Brain pericyte (primary cell): Measurements from ENCODE around the gene ASTN2.

Experiments
- DNase-seq: peaks from one replicate; pipeline ENCODE4 v3.0.0-alpha.2; 2012; ENCODE audit warnings: low read depth, low spot score

The ASTN2 gene

DNA sequence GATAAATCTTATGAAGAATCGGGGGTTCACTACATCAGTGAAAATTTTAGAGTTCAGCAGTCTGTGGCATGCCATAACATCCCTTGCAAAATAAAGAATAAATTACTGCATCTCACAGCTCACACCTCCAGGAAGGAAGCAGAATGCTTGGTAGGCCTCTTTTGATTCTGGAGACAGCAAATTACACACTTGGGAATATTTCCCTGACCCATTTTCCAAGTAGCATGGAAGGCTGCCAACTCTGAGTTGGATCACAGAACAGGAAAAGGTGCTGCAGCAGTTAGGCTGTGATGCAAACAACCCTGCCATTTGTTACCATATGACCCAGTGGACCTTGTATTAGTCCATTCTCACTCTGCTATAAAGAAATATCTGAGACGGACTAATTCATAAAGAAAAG, 293.5 kb downstream of the ASTN2 start:
- no peak for DNase-seq

DNA sequence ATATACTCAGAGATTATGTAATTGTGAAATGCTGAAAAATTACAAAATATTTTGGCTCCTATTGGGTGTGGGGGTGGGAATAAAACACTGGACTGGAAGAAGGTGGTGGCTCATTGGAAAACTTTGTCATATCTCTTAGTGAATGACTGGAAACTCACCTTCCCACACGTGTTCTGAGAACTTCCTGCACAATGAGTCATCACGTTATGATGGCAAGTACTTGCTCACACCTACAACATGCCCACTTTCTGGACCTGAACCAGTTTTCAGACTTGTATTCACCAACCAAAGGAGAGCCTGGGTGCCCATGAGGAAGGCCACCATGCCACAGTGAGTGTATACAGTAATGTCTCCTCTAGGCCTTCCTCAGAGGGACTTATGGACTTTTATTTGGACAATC, 294.8 kb downstream of the ASTN2 start:
- no peak for DNase-seq

DNA sequence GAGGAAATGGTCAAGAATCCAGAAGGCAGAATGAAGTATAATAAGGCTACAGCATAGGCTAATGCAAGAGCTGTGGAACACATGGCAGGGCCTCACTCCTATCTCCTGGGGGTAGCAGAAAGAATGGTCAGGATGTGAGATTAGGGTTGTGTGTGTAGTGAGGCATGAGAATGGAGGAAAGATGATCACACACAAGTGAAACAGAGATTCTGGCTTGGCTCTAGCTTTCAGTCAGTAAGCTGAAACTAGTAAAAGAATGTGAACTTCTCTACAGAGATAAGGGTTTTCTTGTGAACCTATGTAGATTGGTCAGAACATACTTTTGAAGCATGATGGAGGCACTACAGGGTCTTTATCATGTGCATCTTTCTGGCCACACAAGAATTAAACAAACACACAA, 298.8 kb downstream of the ASTN2 start:
- DNase-seq, result no peak

DNA sequence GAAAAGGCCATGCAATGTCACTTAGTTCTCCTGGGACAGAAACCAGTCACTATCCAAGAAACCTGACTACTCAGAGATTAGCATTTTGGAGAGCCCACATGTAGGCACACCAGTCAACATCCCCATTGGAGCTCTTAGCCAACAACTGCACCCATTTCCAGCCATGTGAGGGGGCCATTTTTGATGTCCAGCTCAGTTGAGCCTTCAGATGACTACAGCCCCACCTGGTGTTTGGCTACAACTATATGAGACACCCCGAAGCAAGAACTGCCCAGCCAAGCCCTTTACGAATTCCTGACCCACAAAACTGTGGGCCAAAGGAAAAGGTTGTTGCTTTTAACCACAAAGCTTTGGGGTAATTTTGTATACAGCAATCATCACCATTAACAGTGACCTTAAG, 300.1 kb downstream of the ASTN2 start:
- no peak for DNase-seq

DNA sequence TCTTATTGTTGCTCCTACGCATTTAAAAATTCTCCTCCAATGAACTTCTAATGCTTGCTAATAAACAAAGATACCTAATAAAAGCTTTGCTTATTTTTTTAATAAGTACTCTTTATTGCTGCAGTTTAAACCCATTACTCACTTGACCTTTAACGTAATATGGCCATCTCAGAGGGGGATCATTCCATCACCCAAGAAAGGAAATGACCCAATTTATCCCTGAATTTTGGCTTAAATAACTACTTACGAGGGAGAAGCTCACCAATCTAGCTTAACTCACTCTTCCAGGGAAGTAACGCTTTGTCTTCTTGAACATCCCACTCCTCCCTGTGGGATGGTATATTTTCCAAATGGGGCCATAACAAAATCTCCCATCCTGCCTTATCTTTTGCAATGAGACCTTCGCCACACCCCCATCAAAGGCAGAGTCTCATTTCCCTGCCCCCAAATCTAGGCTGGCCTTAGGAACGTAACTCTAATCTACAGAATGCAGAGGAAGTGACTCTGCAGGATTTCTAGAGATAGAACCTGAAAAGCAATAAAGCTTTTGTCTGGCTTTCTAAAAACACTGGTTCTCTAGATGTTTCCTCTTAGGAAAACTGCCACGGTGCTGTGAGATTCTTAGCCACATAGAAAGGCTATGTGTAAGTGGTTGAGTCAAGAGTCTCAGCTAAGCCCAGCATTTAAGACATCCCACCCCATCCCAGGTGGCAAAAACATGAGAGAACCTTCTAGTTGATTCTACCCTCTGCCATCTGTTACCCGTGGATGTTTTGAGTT, 310.0 kb downstream of the ASTN2 start:
- DNase-seq, result no peak

DNA sequence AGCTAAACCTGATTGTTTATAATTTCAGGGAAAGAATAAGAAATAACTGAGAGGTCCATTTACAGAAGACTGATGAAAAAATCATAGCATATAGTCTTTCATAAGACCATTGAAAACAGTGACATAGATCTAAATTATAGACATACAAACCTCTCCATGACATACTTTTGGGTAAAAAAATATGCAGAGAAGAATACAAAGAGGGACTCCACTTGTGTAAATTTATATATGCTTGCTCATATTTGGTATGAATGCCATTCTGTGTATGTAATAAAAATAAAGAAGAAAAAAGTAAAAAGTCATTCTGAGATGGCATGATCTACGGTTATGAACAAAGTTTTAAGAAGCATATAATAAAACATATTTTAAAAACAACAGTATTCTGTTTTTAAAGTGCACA, 310.7 kb downstream of the ASTN2 start:
- no peak for DNase-seq

DNA sequence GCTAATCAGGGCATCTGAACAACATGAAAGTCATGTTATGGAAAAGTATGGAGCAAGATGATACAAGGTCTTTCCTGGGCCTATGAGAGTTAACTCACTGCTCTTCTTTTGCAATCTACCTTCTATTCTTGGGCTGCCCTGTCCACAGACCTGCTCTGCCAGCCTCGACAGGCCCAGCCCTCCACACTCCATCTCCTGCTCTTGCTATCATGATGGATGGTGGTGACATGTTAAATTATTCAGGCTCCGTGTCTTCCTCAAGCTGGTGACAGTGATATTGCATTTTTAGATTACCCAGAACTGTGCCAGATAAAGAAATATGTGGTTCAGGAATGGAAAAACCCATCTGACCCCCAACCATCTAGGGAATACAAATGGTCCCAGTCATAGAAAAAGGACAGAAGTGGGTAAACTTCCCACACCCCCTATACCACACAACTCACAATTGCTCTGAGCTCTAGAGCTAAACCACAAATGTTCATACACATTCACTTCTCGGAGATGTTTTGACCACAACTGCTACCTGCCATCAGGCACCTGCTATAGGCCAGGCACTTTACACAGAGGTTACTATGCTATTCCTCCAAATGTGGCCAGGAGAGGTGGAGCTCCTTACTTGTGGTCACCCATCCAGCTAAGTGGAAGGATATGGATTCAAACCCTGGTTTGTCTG, 311.3 kb downstream of the ASTN2 start:
- no peak for DNase-seq

DNA sequence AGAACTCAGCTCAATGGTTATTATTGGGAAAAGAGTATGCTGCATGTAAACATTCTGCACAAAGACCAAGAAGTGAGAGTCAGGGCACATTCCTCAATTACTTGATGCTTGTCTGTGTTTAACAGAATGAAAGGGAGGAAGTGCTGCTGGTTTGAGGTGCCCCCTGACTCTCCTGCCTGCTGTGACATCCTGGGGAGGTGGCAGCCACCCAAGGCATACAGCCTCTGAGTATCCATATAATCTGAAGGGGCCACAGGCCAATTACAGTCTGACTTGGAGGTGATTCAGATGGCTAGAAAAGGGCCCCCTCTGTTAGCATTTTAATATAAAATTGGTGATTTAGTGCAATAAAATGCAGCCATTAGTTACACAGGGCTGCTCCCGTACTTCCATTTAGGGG, 313.8 kb downstream of the ASTN2 start:
- no peak for DNase-seq

DNA sequence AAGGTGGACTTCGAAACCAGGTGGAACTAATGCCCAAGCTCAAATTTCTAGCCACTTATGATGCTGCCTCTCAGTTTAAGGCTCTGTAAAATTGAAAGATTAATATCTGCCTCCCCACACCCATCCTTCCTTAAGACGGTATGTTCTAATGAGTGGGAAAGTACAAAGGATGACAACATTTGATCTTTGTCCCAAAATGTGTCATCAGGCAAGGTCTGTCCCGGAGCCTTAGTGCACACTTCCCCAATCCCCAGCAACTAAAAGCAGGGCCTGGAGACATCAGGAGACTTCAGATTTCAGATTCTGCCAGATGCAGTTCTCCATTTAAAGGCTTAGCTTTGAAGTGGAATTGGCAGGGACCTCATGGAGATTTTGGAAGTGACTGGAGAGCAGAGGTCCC, 316.5 kb downstream of the ASTN2 start:
- no peak for DNase-seq

DNA sequence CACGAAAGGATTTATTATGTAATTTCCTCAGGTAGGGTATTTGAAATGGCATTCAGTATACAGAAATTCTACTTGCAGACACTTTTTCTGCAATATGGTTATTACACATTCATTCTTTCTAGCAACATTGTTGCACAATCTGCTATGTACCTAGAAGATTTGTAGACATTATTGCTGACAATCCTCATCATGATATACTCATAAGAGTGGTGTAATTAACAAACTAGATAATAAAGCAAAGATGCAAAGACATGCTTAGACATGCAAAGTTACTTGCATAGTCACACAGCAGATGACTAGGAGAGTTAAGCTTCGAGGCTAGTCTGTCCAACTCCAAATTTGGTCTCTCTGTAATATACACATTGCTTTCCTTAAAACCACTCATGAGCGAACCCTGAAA, 317.1 kb downstream of the ASTN2 start:
- DNase-seq, result no peak

DNA sequence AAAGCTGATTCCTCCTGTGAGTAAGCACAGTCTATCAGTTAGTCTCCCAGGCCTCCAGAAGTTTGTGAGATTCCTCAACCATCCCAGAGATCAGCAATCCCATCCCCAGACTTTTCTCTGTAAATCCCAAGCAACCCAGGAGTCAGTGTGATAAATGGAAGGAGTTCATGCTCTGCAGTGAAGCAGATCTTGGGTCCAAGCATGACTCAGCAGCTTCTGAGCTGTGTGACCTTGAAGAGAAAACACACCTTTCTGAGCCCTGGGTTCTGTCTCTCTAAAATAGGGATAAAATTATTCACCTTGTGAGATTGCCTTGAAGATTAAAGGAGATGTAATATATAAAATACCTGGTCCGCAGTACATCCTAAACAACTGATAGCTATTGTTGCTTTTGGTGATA, 318.7 kb downstream of the ASTN2 start:
- DNase-seq, result no peak

DNA sequence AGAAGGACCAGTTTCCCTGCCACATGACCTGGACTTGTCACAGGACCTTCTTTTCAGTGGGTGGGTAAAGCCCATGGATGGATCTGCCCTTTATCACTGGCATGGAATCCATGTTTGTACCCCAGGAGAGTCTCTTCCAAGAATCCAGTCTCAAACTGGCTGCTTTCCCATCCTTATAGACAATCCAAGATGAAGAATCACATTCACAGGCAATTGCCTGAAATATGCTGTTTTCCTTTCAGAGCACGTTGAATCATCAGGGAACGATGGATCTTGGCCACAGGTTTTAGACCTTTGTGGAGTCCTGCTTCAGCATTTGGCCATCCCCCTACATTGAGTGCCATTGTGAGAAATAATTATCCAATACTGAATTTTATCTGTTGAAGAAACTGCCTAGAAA, 319.8 kb downstream of the ASTN2 start:
- no peak for DNase-seq

DNA sequence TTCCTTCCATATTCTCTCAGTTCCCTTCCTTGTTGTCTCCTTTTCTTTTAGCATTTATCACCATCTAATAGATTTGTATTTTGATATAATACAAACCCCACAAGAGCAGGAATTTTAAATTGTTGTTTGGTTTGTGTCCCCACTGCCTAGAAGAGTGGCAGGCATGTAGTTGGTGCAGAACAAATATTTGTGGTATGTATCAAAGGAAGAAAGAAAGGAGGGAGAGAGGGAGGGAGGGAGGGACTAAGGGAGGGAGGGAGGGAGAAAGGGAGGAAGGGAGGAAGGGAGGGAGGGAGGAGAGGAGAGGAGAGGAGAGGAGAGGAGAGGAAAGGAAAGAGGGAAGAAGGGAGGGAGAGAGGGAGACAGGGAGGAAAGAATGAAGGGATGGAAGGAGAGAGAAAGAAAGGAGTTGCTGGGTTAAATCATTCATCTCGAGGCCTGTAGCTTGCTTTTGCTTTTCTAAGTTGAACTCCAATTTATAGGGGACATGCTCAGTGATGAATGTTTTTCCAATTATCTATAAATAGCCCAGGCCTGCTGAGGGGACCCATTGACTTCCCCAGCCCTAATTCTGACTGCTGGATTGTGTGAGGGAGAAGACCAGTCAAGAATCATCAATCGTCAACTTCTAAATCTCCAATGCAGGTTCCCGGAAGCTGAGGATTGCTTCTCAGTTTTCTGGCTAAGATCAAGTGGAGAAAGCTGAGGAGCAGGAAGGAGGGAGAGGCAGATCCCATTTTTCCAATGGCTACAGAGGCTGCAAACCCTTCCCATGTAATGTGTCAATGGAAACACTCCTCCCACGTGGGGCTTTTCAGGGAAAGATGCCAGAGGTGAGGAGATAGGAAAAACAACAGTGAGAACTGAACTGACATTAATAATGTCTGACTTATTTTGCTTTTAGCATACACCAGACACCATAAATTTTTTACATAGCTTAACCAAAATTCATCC, 320.7 kb downstream of the ASTN2 start:
- DNase-seq, result no peak

DNA sequence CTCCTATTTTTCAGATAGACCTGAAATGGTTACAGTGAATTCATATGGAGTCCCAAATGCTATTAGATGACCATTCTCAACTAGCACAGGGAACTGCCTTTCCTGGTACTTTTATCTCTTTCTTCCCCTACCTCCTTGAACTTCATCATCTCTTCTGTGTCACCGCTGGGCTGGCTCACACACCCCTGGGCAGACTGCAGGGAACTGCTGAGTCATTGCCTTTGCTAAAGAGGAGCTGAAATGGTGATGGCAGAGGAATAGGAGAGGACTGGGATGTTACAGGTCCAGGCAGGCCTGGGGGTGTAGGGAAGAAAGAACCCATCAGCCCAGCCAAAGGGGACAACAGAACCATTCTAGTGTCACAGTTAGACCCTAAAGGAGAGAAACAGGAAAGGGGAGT, 322.3 kb downstream of the ASTN2 start:
- DNase-seq, result no peak

DNA sequence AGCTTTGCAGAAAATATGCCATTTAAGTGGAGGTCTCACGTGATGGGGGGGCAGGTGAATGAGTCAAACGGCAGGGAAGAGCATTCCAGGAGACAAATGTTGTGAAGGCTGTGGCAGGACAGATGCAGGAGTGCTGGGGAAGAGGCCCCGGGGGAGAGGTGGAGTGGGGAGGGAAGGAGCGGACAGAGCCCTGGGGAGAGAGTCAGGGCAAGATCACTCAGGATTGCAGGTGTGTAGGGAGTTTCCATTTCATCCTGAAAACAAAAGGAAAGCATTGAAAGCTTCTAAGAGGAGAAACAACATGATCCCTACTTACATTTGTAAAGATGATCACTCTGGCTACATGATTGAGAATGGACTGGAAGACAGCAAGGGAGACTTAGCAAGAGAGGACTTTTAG, 323.3 kb downstream of the ASTN2 start:
- no peak for DNase-seq

DNA sequence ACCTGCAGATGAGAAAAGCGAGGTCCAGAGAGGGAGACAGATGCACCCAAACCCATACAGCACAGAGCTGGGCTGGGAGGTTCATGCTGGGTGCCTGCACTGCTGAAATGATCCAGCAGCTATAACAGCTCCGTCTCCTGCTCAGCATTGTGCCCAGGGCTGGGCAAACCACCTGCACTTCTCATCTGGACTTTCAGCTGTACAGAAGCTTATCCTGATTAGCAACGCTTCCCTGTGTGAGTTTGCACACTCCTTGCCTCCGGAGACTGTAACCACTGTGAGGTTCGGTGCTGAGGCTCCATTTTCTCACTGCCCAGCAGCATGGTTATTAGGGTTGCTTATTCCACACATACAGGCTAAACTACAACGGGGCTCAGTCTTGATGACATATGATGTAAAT, 326.1 kb downstream of the ASTN2 start:
- DNase-seq, result no peak

DNA sequence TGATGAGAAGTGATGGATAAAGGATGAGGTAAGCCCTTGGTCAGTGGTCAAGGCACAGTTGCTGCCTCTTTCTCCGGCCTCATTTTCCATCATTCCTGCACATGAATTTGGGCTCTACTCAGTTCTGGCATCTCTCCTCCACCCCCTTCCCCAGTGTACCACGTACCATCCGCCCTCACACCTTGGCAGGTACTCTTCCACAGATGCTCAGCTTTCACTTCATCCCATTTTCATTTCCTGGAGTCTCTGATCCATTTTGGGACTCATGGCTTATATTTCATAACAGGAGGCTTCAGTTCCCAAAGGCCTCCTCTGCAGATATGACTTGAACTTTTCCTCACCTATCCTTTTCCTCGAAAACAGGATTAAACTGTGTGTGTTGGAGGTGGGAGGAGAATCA, 326.7 kb downstream of the ASTN2 start:
- DNase-seq, result no peak

DNA sequence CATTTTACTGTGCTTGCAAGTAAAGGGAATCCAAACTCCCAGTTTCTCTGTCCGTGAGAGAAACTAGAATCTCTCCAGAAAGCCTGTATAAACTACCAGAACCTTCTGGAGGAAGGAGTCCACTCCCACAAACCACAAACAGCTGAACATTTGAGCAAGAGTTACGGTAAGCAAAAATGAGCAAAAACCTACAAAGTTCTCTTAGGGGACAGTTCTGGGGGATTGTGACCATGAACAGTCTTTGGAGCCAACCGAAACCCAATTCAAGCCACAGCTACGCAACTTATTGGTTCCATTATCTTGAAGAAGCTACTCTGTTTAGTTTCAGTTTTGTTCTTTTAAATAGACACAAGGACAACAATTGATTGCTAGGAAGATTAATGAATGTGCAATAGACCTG, 330.6 kb downstream of the ASTN2 start:
- no peak for DNase-seq

DNA sequence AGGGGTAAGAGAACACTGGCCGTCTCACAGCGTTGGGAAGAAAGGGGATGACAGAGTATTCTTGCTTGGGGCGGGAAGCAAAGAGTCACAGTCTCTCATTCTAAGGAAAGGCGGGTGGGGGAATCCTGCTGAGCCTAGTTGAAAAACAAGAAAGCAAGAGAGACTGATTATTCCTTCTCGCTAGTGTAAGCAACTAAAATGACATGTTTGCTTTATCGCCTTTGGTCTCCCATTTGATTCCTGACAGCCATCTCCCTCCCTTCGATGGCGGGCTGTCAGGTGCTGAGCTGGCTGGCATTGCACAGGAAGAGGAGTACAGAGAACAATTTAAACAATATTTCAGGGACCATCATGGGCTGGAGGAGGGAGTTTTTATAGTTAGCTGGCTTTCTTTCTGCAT, 331.3 kb downstream of the ASTN2 start:
- no peak for DNase-seq

DNA sequence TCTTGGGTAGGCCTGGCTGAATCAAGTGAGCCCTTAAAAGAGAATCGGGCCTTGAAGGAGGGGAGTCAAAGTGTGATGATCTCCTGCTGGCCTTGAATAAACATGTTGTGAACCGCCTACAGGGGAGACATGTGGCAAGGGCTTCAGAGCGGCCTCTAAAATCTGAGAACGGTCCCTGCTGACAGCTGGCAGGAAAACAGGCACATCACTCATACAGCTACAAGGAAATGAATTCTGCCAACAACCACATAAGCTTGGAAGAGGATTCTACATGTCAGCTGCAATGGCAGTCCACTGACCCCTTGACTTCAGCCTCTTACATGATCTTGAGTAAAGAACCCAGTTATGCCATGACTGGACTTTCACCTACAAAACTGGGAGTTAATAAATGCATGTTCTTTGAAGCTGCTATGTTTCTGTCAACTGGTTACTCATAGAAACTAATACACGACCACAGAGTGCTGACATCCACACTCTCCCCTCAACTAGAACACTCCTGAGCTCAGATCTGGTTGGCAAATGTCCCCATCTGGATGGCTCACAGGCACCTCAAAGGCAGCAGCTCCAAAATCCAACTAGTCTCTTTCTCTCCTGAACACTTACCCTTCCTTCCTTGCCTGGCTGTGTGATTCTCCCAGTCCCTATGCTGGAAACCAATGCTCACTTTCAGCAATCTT, 333.1 kb downstream of the ASTN2 start:
- DNase-seq, result no peak

DNA sequence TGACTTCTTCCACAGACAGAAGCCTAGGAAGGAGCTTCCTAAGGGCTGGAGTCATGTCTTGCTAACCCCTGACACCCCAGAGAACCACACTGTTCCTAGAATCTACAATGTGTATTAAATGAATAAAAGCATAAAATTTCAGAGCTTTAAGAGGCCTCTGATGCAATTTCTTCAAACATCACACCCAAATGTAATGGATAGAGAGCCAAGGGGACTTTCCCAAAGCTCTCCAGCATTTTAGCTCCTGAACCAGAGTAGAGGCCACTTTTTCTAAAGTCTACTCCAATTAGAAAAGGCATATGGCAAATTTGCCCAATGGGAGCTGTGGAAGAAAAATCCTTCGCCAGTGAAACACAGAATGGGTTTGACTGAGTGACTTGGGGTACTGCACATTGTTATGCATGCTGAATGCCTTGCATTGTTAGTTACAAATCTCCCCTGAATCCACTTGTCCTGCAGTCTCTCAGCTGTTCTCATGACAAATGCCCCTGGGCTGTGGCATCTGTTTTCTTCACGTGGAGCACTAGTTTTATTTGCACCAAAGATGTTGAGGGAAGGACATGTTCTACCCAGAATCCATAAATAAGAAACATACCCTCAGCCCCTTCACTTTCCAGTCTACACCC, 334.0 kb downstream of the ASTN2 start:
- no peak for DNase-seq
